ENCODE data around the gene SLC17A2. TPM values are rescaled to one million over a fixed set of nuclear protein-coding genes. Genes with fewer than 3 reads are reported as not detected.
A peak's percentile ranks its signal among the peaks of the same experiment; 100 is the strongest.
"Not testable (repeated sequence)": the region's sequence is repeated elsewhere in the genome, so short reads cannot be mapped to it uniquely, and the experiment has no call there.

SLC17A2 gene
- total and polyA plus RNA-seq, 2 donors (not counting 1 experiment from before 2014, with no cell fraction given): not detected

DNA sequence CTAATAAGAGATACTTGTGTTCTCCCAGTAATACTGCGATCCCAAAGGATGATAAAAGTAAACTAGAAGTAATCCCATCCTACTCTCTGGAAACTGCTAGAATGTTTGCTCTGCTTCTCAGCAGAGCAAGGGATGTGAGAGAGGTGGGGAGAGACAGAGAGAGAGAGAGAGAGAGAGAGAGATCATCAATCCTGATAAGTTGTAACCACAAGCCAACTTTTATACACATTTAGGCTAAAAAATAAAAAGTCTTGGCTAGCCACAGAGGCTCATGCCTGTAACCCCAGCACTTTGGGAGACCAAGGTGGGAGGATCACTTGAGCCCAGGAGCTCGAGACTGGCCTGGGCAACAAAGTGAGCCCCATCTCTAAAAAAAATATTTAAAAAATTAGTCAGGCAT is 16.1 kb upstream of the SLC17A2 start:
- Histone ChIP-seq H3K4me2 (replicated peaks; ENCODE audit: low read depth, low read length, poor library complexity, severe bottlenecking) (no peak overlapping the region), H3K4me1 (ENCODE audit: control insufficient read depth in 2 of 2, insufficient read depth in 2 of 2, low read length in 2 of 2) (no peaks in the 10 kb centered on the region), H2AFZ (ENCODE audit: insufficient read depth, low read depth, low read length, poor library complexity, severe bottlenecking) (peak overlapping the region; percentile 6), H3K27ac (ENCODE audit: low read length in 2 of 2) (no peak overlapping the region), H3K36me3 (replicated peaks in 1 of 2; ENCODE audit: control extremely low read depth in 1 of 2, control insufficient read depth in 1 of 2, extremely low read depth in 1 of 2, insufficient read depth in 2 of 2, low read length in 1 of 2) (no peaks in the 10 kb centered on the region), H3K79me2 (ENCODE audit: control insufficient read depth, insufficient read depth, low read length) (no peaks in the 10 kb centered on the region), H4K20me1 (ENCODE audit: control insufficient read depth, insufficient read depth, low read length, poor library complexity, severe bottlenecking) (no peaks in the 10 kb centered on the region), H3K9ac (ENCODE audit: low read length) (no peak overlapping the region), H3K4me3 (ENCODE audit: control extremely low read depth in 1 of 5, extremely low read depth in 1 of 5, insufficient read depth in 1 of 5, low read depth in 2 of 5, low read length in 4 of 5) (no peak overlapping the region), H3K9me3 (ENCODE audit: control extremely low read depth in 1 of 3, control insufficient read depth in 2 of 3, insufficient read depth in 1 of 3, low read length in 2 of 3) (peaks cover 0 to 7% (median 4%) of the 10 kb centered on the region in 3 donors), H3K27me3 (replicated peaks in 1 of 4; ENCODE audit: control extremely low read depth in 1 of 4, control insufficient read depth in 3 of 4, insufficient read depth in 4 of 4, low read length in 3 of 4) (no peaks in the 10 kb centered on the region)
- TF ChIP-seq, protein P1, sequence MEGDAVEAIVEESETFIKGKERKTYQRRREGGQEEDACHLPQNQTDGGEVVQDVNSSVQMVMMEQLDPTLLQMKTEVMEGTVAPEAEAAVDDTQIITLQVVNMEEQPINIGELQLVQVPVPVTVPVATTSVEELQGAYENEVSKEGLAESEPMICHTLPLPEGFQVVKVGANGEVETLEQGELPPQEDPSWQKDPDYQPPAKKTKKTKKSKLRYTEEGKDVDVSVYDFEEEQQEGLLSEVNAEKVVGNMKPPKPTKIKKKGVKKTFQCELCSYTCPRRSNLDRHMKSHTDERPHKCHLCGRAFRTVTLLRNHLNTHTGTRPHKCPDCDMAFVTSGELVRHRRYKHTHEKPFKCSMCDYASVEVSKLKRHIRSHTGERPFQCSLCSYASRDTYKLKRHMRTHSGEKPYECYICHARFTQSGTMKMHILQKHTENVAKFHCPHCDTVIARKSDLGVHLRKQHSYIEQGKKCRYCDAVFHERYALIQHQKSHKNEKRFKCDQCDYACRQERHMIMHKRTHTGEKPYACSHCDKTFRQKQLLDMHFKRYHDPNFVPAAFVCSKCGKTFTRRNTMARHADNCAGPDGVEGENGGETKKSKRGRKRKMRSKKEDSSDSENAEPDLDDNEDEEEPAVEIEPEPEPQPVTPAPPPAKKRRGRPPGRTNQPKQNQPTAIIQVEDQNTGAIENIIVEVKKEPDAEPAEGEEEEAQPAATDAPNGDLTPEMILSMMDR (IDR thresholded peaks at IDR 0.05): no peak
- no peak for TF ChIP-seq EZH2 (IDR thresholded peaks at IDR 0.05; ENCODE audit: borderline replicate concordance, insufficient read depth, low read depth, low read length, poor library complexity, severe bottlenecking)
- H3K4me3 Mint-ChIP-seq: no peak overlapping the region
- H3K27ac Mint-ChIP-seq: no peak overlapping the region
- DNase-seq (no peak), ATAC-seq (ENCODE audit: low read depth) (no peak)
- ChIA-PET CTCF (interaction anchor here (0.7 to 1.3 kb wide), 2 partner anchors 723 to 800 kb away, joined by 3 read pairs; no protein-coding TSS in a partner anchor), POLR2A (no interaction called here)
- no peaks in the 10 kb centered on the region for H3K27me3 Mint-ChIP-seq
- peaks cover 4% of the 10 kb centered on the region for H3K9me3 Mint-ChIP-seq (ENCODE audit: insufficient read depth)
- intact Hi-C loops (cut with micrococcal nuclease): loop anchor here (10.0 kb wide), 1 partner anchor 722 kb away; no protein-coding TSS in a partner anchor
- peaks cover 10% of the 10 kb centered on the region for H3K4me1 Mint-ChIP-seq
- WGBS (ENCODE audit: insufficient coverage): no CpG with 5 or more reads among the region's 2 CpGs

DNA sequence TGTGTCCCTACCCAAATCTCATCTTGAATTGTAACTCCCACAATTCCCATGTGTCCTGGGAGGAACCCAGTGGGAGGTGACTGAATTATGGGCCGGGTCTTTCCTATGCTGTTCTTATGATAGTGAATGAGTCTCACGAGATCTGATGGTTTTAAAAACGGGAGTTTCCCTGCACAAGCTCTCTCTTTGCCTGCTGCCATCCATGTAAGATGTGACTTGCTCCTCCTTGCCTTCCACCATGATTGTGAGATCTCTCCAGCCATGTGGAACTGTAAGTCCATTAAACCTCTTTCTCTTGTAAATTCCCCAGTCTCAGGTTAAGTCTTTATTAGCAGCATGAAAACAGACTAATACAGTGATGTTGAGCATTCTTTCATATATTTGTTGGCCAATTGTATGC is 15.2 kb upstream of the SLC17A2 start:
- H3K4me2 ChIP-seq (replicated peaks; ENCODE audit: low read depth, low read length, poor library complexity, severe bottlenecking); H3K4me3 ChIP-seq (ENCODE audit: control extremely low read depth in 1 of 5, extremely low read depth in 1 of 5, insufficient read depth in 1 of 5, low read depth in 2 of 5, low read length in 4 of 5); H3K27me3 ChIP-seq (replicated peaks in 1 of 4; ENCODE audit: control extremely low read depth in 1 of 4, control insufficient read depth in 3 of 4, insufficient read depth in 4 of 4, low read length in 3 of 4); H3K79me2 ChIP-seq (ENCODE audit: control insufficient read depth, insufficient read depth, low read length); H3K4me1 ChIP-seq (ENCODE audit: control insufficient read depth in 2 of 2, insufficient read depth in 2 of 2, low read length in 2 of 2); POLR2A ChIA-PET; DNase-seq; H3K36me3 ChIP-seq (replicated peaks in 1 of 2; ENCODE audit: control extremely low read depth in 1 of 2, control insufficient read depth in 1 of 2, extremely low read depth in 1 of 2, insufficient read depth in 2 of 2, low read length in 1 of 2); H3K4me3 Mint-ChIP-seq; H3K9ac ChIP-seq (ENCODE audit: low read length); H3K9me3 Mint-ChIP-seq (ENCODE audit: insufficient read depth); H3K27me3 Mint-ChIP-seq; ATAC-seq (ENCODE audit: low read depth); H3K27ac Mint-ChIP-seq; H2AFZ ChIP-seq (ENCODE audit: insufficient read depth, low read depth, low read length, poor library complexity, severe bottlenecking); H3K27ac ChIP-seq (ENCODE audit: low read length in 2 of 2); H4K20me1 ChIP-seq (ENCODE audit: control insufficient read depth, insufficient read depth, low read length, poor library complexity, severe bottlenecking); H3K9me3 ChIP-seq (ENCODE audit: control extremely low read depth in 1 of 3, control insufficient read depth in 2 of 3, insufficient read depth in 1 of 3, low read length in 2 of 3): not testable (repeated sequence)
- intact Hi-C loops (cut with micrococcal nuclease): loop anchor here (10.0 kb wide), 1 partner anchor 721 kb away; no protein-coding TSS in a partner anchor
- WGBS (ENCODE audit: insufficient coverage): no CpG with 5 or more reads among the region's 3 CpGs
- peaks cover 10% of the 10 kb centered on the region for H3K4me1 Mint-ChIP-seq
- CTCF ChIA-PET: interaction anchor here (3.0 kb wide), 1 partner anchor 157 kb away, joined by 16 read pairs; no protein-coding TSS in a partner anchor
